ENCODE measurements around the gene WDR20. TPM values are rescaled to one million over a fixed set of nuclear protein-coding genes. Genes with fewer than 3 reads are reported as not detected.

WDR20 gene
- total and polyA plus RNA-seq, 2 of the 4 experiments (the other 2 are of a cell fraction), result 20.3 to 27.4 TPM

- Histone ChIP-seq H3K56ac (ENCODE audit: extremely low read depth, insufficient read depth, low read length) (no peak overlapping the region), H3K36me3 (ENCODE audit: control insufficient read depth, insufficient read depth, low read length) (peaks cover 31% of the 10 kb centered on the region), H4K5ac (ENCODE audit: low read depth, low read length) (no peak overlapping the region), H2BK120ac (ENCODE audit: low read depth, low read length) (no peak overlapping the region), H3K18ac (ENCODE audit: low read depth, low read length) (no peak overlapping the region), H2BK5ac (ENCODE audit: low read depth, low read length, poor library complexity, severe bottlenecking) (no peak overlapping the region), H3K9ac (ENCODE audit: low read depth, low read length) (no peak overlapping the region), H2AK5ac (ENCODE audit: low read depth, low read length) (no peak overlapping the region), H3K4me1 (ENCODE audit: control insufficient read depth, insufficient read depth, low read length) (peaks cover 3% of the 10 kb centered on the region; the same call in 1 of the 2 replicates), H3K14ac (replicated peaks; ENCODE audit: low read depth, low read length) (no peak overlapping the region), H3K4ac (ENCODE audit: low read depth, low read length) (no peak overlapping the region), H2BK20ac (ENCODE audit: low read depth, low read length) (no peak overlapping the region), H3K4me2 (ENCODE audit: low read depth, low read length) (no peak overlapping the region), H3K23ac (ENCODE audit: low read depth, low read length) (no peak overlapping the region), H2BK15ac (ENCODE audit: low read depth, low read length) (no peak overlapping the region), H3K27me3 (ENCODE audit: control insufficient read depth, insufficient read depth, low read length) (no peaks in the 10 kb centered on the region), H4K8ac (ENCODE audit: low read depth in 2 of 2, low read length in 2 of 2) (no peak overlapping the region), H3K79me1 (ENCODE audit: low read depth in 1 of 2, low read length in 2 of 2) (peaks cover 26 to 73% of the 10 kb centered on the region in 2 experiments), H4K20me1 (ENCODE audit: insufficient read depth, low read length) (peaks cover 19% of the 10 kb centered on the region), H3K9me3 (ENCODE audit: control insufficient read depth, insufficient read depth, low read length) (no peaks in the 10 kb centered on the region), H2AFZ (replicated peaks; ENCODE audit: low read length, poor library complexity) (no peak overlapping the region), H3K4me3 (ENCODE audit: insufficient read depth, low read depth, low read length) (no peak overlapping the region), H4K91ac (ENCODE audit: insufficient read depth, low read depth, low read length) (no peak overlapping the region), H3K9me1 (ENCODE audit: insufficient read depth, low read length) (peaks cover 9% of the 10 kb centered on the region; the same call in 1 of the 2 replicates), H3K27ac (ENCODE audit: insufficient read depth, low read length) (no peak overlapping the region), H2AK9ac (replicated peaks; ENCODE audit: low read depth, low read length, poor library complexity) (no peak overlapping the region)
- 100% methylated on average over 1 of the region's 13 CpGs; no CpG with 5 or more reads in 1 of the 2 experiments for WGBS, 2 experiments (ENCODE audit: extremely low coverage in 2 of 2, insufficient read length in 1 of 2)
- dilution Hi-C loops (cut with HindIII; ENCODE audit: low sequenced_read_pairs, unreplicated experiment) (no loop called here), intact Hi-C loops (cut with micrococcal nuclease) (no loop called here), in situ Hi-C loops (cut with MboI; ENCODE audit: low sequenced_read_pairs) (no loop called here)
- ATAC-seq (ENCODE audit: low read depth) (no peak), DNase-seq (no peak)
- POLR2A ChIA-PET (ENCODE audit: unreplicated experiment), result no interaction called here
- TF ChIP-seq MXI1 (IDR thresholded peaks at IDR 0.05; ENCODE audit: borderline replicate concordance, low read depth, low read length), result no peak
- TF ChIP-seq, protein P1, sequence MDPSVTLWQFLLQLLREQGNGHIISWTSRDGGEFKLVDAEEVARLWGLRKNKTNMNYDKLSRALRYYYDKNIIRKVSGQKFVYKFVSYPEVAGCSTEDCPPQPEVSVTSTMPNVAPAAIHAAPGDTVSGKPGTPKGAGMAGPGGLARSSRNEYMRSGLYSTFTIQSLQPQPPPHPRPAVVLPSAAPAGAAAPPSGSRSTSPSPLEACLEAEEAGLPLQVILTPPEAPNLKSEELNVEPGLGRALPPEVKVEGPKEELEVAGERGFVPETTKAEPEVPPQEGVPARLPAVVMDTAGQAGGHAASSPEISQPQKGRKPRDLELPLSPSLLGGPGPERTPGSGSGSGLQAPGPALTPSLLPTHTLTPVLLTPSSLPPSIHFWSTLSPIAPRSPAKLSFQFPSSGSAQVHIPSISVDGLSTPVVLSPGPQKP (IDR thresholded peaks at IDR 0.05; ENCODE audit: borderline replicate concordance, low read depth, low read length), result no peak
- no peak for TF ChIP-seq BHLHE40 (IDR thresholded peaks at IDR 0.05; ENCODE audit: low read depth, low read length)
- TF ChIP-seq MAZ (IDR thresholded peaks at IDR 0.05; ENCODE audit: borderline replicate concordance, low read depth, low read length), result no peak
- no peak for TF ChIP-seq CEBPB (IDR thresholded peaks at IDR 0.05; ENCODE audit: low read depth, low read length)
- CTCF ChIA-PET, result no interaction called here
- no TSS peak for BruUV-seq (replicated peaks)
Observed at GRCh38 chr14:102207831-102208365, 68.2 kb downstream of the WDR20 start.
